Trophoblast cell (in vitro differentiated cells and primary cell): ENCODE measurements around the gene RBM15B.

Experiments used
- DNase-seq, 2 donors: peaks; one replicate each; pipeline ENCODE4 v3.0.0-alpha.2; 2016
- H2AFZ ChIP-seq: 2 replicates; pipeline ENCODE4 v1.6.1; 2013; ENCODE audit warnings: low read length, moderate library complexity, mild to moderate bottlenecking; ENCODE audit not compliant: insufficient read depth, poor library complexity
- H2AK5ac ChIP-seq: 2 replicates; pipeline ENCODE4 v1.6.1; 2013; ENCODE audit warnings: mild to moderate bottlenecking, low read length
- H2BK120ac ChIP-seq: 2 replicates; pipeline ENCODE4 v1.6.1; 2013; ENCODE audit warnings: low read length, mild to moderate bottlenecking, moderate library complexity; ENCODE audit not compliant: insufficient read depth, poor library complexity
- H2BK12ac ChIP-seq: 2 replicates; pipeline ENCODE4 v1.6.1; 2013; ENCODE audit warnings: mild to moderate bottlenecking, low read length, moderate library complexity
- H2BK5ac ChIP-seq: 2 replicates; pipeline ENCODE4 v1.6.1; 2013; ENCODE audit warnings: low read length, low read depth, moderate library complexity, mild to moderate bottlenecking; ENCODE audit not compliant: poor library complexity
- H3K14ac ChIP-seq: 2 replicates; pipeline ENCODE4 v1.6.1; 2013; ENCODE audit warnings: mild to moderate bottlenecking, low read length
- H3K18ac ChIP-seq: 2 replicates; pipeline ENCODE4 v1.6.1; 2013; ENCODE audit warnings: mild to moderate bottlenecking, low read length
- H3K23ac ChIP-seq: 2 replicates; pipeline ENCODE4 v1.6.1; 2013; ENCODE audit warnings: low read length
- H3K27ac ChIP-seq: 2 replicates; pipeline ENCODE4 v1.5.1; 2013; ENCODE audit warnings: low read depth, mild to moderate bottlenecking, inconsistent platforms, low read length, moderate library complexity
- H3K27me3 ChIP-seq: 2 replicates; pipeline ENCODE4 v1.6.1; 2013; ENCODE audit warnings: inconsistent platforms, mild to moderate bottlenecking, low read length, moderate library complexity; ENCODE audit not compliant: insufficient read depth
- H3K36me3 ChIP-seq, 2 experiments: 1 replicate in 1 of 2; 2 replicates in 1 of 2; pipeline ENCODE4 v1.6.1; 2013; ENCODE audit warnings: low read length in 2 of 2, mild to moderate bottlenecking in 2 of 2, moderate library complexity in 1 of 2; ENCODE audit not compliant: insufficient read depth in 2 of 2, control insufficient read depth in 1 of 2
- H3K4ac ChIP-seq: 2 replicates; pipeline ENCODE4 v1.6.1; 2013; ENCODE audit warnings: low read depth, mild to moderate bottlenecking, low read length, moderate library complexity
- H3K4me1 ChIP-seq, 2 experiments: 1 replicate in 1 of 2; 2 replicates in 1 of 2; pipeline ENCODE4 v1.6.1; 2013; ENCODE audit warnings: low read length in 2 of 2, mild to moderate bottlenecking in 2 of 2, moderate library complexity in 1 of 2; ENCODE audit not compliant: insufficient read depth in 2 of 2, control insufficient read depth in 1 of 2
- H3K4me2 ChIP-seq: 2 replicates; pipeline ENCODE4 v1.6.1; 2013; ENCODE audit warnings: inconsistent platforms, mild to moderate bottlenecking, low read length, moderate library complexity
- H3K4me3 ChIP-seq: 2 replicates; pipeline ENCODE4 v1.5.1; 2013; ENCODE audit warnings: mild to moderate bottlenecking, low read depth, low read length, inconsistent platforms
- H3K79me1 ChIP-seq: one replicate; pipeline ENCODE4 v1.6.1; 2013; ENCODE audit warnings: low read length
- H3K79me2 ChIP-seq: 2 replicates; pipeline ENCODE4 v1.6.1; 2013; ENCODE audit warnings: low read length, mild to moderate bottlenecking; ENCODE audit not compliant: control insufficient read depth, insufficient read depth, poor library complexity
- H3K9ac ChIP-seq: 2 replicates; pipeline ENCODE4 v1.6.1; 2013; ENCODE audit warnings: mild to moderate bottlenecking, low read length
- H3K9me3 ChIP-seq: 2 replicates; pipeline ENCODE4 v1.6.1; 2013; ENCODE audit warnings: low read depth, mild to moderate bottlenecking, control low read depth, inconsistent platforms, low read length; ENCODE audit not compliant: insufficient read depth
- H4K12ac ChIP-seq: 2 replicates; pipeline ENCODE4 v1.6.1; 2013; ENCODE audit warnings: low read depth, mild to moderate bottlenecking, low read length, moderate library complexity
- H4K8ac ChIP-seq: 2 replicates; pipeline ENCODE4 v1.6.1; 2013; ENCODE audit warnings: low read depth, mild to moderate bottlenecking, low read length, moderate library complexity
- H4K91ac ChIP-seq: one replicate; pipeline ENCODE4 v1.6.1; 2013; ENCODE audit warnings: low read depth, mild to moderate bottlenecking, low read length, moderate library complexity
- WGBS: extraction: QIAGEN DNeasy Blood & Tissue Kit; methylation state at CpG from one replicate; pipeline ENCODE4 v1.1.7; 2013; ENCODE audit warnings: missing lambda C conversion rate; ENCODE audit not compliant: insufficient read length, insufficient coverage; ENCODE audit errors: extremely low coverage; 5-methylcytosine and 5-hydroxymethylcytosine counted together

RBM15B gene

GRCh38 chr3:51398595-51399310, 7.7 kb downstream of the RBM15B start:
- H4K8ac ChIP-seq: no peak overlapping the region
- no peak overlapping the region for H3K27ac ChIP-seq
- H4K91ac ChIP-seq: no peak overlapping the region
- peaks cover 0 to 2% of the 10 kb centered on the region in 2 experiments for H3K4me1 ChIP-seq
- no peak overlapping the region for H3K4ac ChIP-seq
- no peaks in the 10 kb centered on the region for H3K79me1 ChIP-seq
- no peak overlapping the region for H2BK5ac ChIP-seq
- H4K12ac ChIP-seq: no peak overlapping the region
- no peak overlapping the region for H3K9ac ChIP-seq
- no peak overlapping the region for H3K14ac ChIP-seq
- no peak overlapping the region for H2AK5ac ChIP-seq
- H3K36me3 ChIP-seq: peaks cover 31 to 52% of the 10 kb centered on the region in 2 experiments
- no peak overlapping the region for H3K23ac ChIP-seq
- no peak overlapping the region for H2BK12ac ChIP-seq
- no peak for DNase-seq
- H3K9me3 ChIP-seq: no peaks in the 10 kb centered on the region
- no peak overlapping the region for H3K4me2 ChIP-seq
- H2BK120ac ChIP-seq: no peak overlapping the region
- no peak overlapping the region for H3K4me3 ChIP-seq
- peaks cover 2% of the 10 kb centered on the region for H3K79me2 ChIP-seq
- no peak overlapping the region for H3K18ac ChIP-seq
- WGBS: no CpG with 5 or more reads among the region's 8 CpGs
- H3K27me3 ChIP-seq: no peaks in the 10 kb centered on the region
- no peak overlapping the region for H2AFZ ChIP-seq

- no peak overlapping the region for H2BK12ac ChIP-seq
- no peak overlapping the region for H3K9ac ChIP-seq
- no peak overlapping the region for H3K18ac ChIP-seq
- no peaks in the 10 kb centered on the region for H3K79me2 ChIP-seq
- H4K8ac ChIP-seq: no peak overlapping the region
- WGBS: no CpG with 5 or more reads among the region's 4 CpGs
- H3K4me1 ChIP-seq: no peaks in the 10 kb centered on the region
- H4K91ac ChIP-seq: no peak overlapping the region
- no peak overlapping the region for H3K4me2 ChIP-seq
- no peaks in the 10 kb centered on the region for H3K27me3 ChIP-seq
- H2AFZ ChIP-seq: no peak overlapping the region
- no peak overlapping the region for H3K27ac ChIP-seq
- H3K4ac ChIP-seq: no peak overlapping the region
- H3K23ac ChIP-seq: no peak overlapping the region
- peaks cover 21 to 41% of the 10 kb centered on the region in 2 experiments for H3K36me3 ChIP-seq
- no peaks in the 10 kb centered on the region for H3K79me1 ChIP-seq
- H3K14ac ChIP-seq: no peak overlapping the region
- DNase-seq: no peak
- no peak overlapping the region for H3K4me3 ChIP-seq
- H2BK120ac ChIP-seq: no peak overlapping the region
- H2AK5ac ChIP-seq: no peak overlapping the region
- H4K12ac ChIP-seq: no peak overlapping the region
- H2BK5ac ChIP-seq: no peak overlapping the region
- no peaks in the 10 kb centered on the region for H3K9me3 ChIP-seq
Observed at GRCh38 chr3:51400166-51400565, 9.1 kb downstream of the RBM15B start.

- peak in 1 of 2 donors; percentile 7 for DNase-seq
- H3K36me3 ChIP-seq: peaks cover 11 to 25% of the 10 kb centered on the region in 2 experiments
- no peaks in the 10 kb centered on the region for H3K9me3 ChIP-seq
- no peak overlapping the region for H2BK120ac ChIP-seq
- H2AK5ac ChIP-seq: no peak overlapping the region
- no peak overlapping the region for H3K27ac ChIP-seq
- H2BK5ac ChIP-seq: no peak overlapping the region
- no peaks in the 10 kb centered on the region for H3K79me2 ChIP-seq
- H3K4me1 ChIP-seq: no peaks in the 10 kb centered on the region
- no peaks in the 10 kb centered on the region for H3K27me3 ChIP-seq
- no peaks in the 10 kb centered on the region for H3K79me1 ChIP-seq
- no peak overlapping the region for H2AFZ ChIP-seq
- no peak overlapping the region for H3K4me3 ChIP-seq
- H3K9ac ChIP-seq: no peak overlapping the region
- H3K23ac ChIP-seq: no peak overlapping the region
- no peak overlapping the region for H3K14ac ChIP-seq
- H4K91ac ChIP-seq: no peak overlapping the region
- no peak overlapping the region for H4K12ac ChIP-seq
- H3K18ac ChIP-seq: no peak overlapping the region
- H3K4me2 ChIP-seq: no peak overlapping the region
- no peak overlapping the region for H3K4ac ChIP-seq
- no CpG with 5 or more reads among the region's 4 CpGs for WGBS
- no peak overlapping the region for H2BK12ac ChIP-seq
- H4K8ac ChIP-seq: no peak overlapping the region
Observed at GRCh38 chr3:51401735-51402134, 10.7 kb downstream of the RBM15B start.

- H4K12ac ChIP-seq: no peak overlapping the region
- DNase-seq: no peak
- peaks cover 7 to 18% of the 10 kb centered on the region in 2 experiments for H3K36me3 ChIP-seq
Observed at GRCh38 chr3:51403675-51404074, 12.6 kb downstream of the RBM15B start.

More at GRCh38 chr3:51403675-51404074, 12.6 kb downstream of the RBM15B start:
- Histone ChIP-seq H3K4ac (no peak overlapping the region), H2AK5ac (no peak overlapping the region), H3K4me2 (no peak overlapping the region), H3K4me1 (no peaks in the 10 kb centered on the region), H2BK12ac (no peak overlapping the region), H4K91ac (no peak overlapping the region), H3K9ac (no peak overlapping the region), H3K4me3 (no peak overlapping the region), H4K8ac (no peak overlapping the region), H3K27me3 (no peaks in the 10 kb centered on the region), H3K79me2 (no peaks in the 10 kb centered on the region), H2BK120ac (no peak overlapping the region), H3K23ac (no peak overlapping the region), H3K27ac (no peak overlapping the region), H3K18ac (no peak overlapping the region), H3K79me1 (no peaks in the 10 kb centered on the region), H3K9me3 (no peaks in the 10 kb centered on the region), H2AFZ (no peak overlapping the region), H2BK5ac (no peak overlapping the region), H3K14ac (no peak overlapping the region)
